ENCODE measurements around the gene RAB3D.

- TF ChIP-seq, protein P1, sequence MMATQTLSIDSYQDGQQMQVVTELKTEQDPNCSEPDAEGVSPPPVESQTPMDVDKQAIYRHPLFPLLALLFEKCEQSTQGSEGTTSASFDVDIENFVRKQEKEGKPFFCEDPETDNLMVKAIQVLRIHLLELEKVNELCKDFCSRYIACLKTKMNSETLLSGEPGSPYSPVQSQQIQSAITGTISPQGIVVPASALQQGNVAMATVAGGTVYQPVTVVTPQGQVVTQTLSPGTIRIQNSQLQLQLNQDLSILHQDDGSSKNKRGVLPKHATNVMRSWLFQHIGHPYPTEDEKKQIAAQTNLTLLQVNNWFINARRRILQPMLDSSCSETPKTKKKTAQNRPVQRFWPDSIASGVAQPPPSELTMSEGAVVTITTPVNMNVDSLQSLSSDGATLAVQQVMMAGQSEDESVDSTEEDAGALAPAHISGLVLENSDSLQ (IDR thresholded peaks at IDR 0.05), result no peak
- TF ChIP-seq HDGF (IDR thresholded peaks at IDR 0.05; ENCODE audit: borderline replicate concordance) (no peak), SUZ12 (IDR thresholded peaks at IDR 0.05) (no peak), ELF4 (IDR thresholded peaks at IDR 0.05) (no peak), ARNT (IDR thresholded peaks at IDR 0.05) (no peak), TARDBP (IDR thresholded peaks at IDR 0.05) (no peak), BHLHE40 (IDR thresholded peaks at IDR 0.05; ENCODE audit: borderline replicate concordance) (no peak), CTBP1 (IDR thresholded peaks at IDR 0.05; ENCODE audit: borderline replicate concordance) (no peak), SP1 (IDR thresholded peaks at IDR 0.05) (no peak)
These were observed 38.7 kb downstream of the RAB3D start for GRCh38 chr19:11300811-11301120.

Measured in HEK293T (cell line).